ENCODE data around the gene SELENOF. TPM values are rescaled to one million over a fixed set of nuclear protein-coding genes. Genes with fewer than 3 reads are reported as not detected.
A peak's percentile ranks its signal among the peaks of the same experiment; 100 is the strongest.

The SELENOF gene
- total and polyA plus RNA-seq, 3 experiments from 2014 or later: 157 to 356 (median 158) TPM

DNA sequence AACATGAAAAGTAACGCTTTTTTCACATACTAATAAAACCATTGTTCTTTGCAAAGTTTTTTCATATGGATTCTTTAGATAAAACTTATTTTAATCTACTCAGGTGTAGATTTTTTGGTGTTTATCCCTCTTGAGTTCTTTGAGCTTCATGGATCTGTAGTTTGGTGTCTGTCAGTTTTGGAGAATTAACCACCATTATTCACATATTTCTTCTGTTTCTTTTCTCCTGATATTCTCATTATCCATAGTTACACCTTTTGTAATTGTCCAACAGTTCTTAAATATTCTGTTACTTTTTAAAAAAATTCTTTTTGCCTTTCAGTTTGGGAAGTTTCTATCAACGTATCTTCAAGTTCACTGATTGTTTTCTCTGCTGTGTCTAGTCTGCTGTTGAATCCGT lies 19.1 kb upstream of the SELENOF start:
- POLR2A ChIA-PET: interaction anchor here (0.6 kb wide), 1 partner anchor 20 kb away, joined by 3 read pairs; no protein-coding TSS in a partner anchor
- Mint-ChIP-seq H3K27ac (peak overlapping the region in 1 of 8 donors; percentile 61), H3K4me1 (peaks cover 11 to 27% (median 16%) of the 10 kb centered on the region in 3 donors), H3K27me3 (no peaks in the 10 kb centered on the region), H3K36me3 (no peaks in the 10 kb centered on the region), H3K9me3 (no peaks in the 10 kb centered on the region), H3K4me3 (no peak overlapping the region)
- Histone ChIP-seq H3K4me3 (ENCODE audit: low read length) (no peak overlapping the region), H3K27ac (ENCODE audit: low read depth, low read length) (no peak overlapping the region), H3K4me1 (ENCODE audit: insufficient read depth, low read length) (no peaks in the 10 kb centered on the region), H3K36me3 (ENCODE audit: insufficient read depth, low read length) (no peaks in the 10 kb centered on the region), H3K9me3 (ENCODE audit: low read length) (no peaks in the 10 kb centered on the region), H3K27me3 (ENCODE audit: insufficient read depth, low read length, poor library complexity, severe bottlenecking) (no peaks in the 10 kb centered on the region)
- CTCF ChIA-PET: no interaction called here
- DNase-seq: no peak

DNA sequence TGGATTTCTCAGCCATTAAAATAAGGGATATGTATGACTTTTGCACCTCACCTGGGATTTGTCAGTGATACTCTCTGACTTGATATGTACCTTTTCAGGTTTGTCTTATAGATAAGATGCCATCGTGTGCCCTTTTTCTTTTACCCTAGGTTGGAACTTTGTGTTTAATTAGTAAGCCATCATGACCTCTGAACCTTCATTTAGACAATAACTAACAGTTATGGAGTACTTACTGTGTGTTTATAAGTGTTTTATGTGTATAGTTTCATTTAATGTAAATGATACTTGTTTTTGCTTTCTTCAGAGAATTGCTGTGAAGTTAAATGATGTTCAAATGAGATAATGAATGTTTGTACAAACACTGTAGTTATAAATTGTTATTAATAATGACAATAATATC lies 14.9 kb upstream of the SELENOF start:
- no peaks in the 10 kb centered on the region for H3K9me3 ChIP-seq (ENCODE audit: low read length)
- peaks cover 4 to 14% (median 7%) of the 10 kb centered on the region in 5 donors for H3K9me3 Mint-ChIP-seq
- H3K36me3 Mint-ChIP-seq: peaks cover 3 to 19% (median 4%) of the 10 kb centered on the region in 3 donors
- ChIA-PET POLR2A (no interaction called here), CTCF (no interaction called here)
- H3K4me1 Mint-ChIP-seq: peaks cover 14 to 39% (median 26%) of the 10 kb centered on the region in 3 donors
- DNase-seq: no peak
- no peaks in the 10 kb centered on the region for H3K36me3 ChIP-seq (ENCODE audit: insufficient read depth, low read length)
- H3K27ac ChIP-seq (ENCODE audit: low read depth, low read length): no peak overlapping the region
- H3K27me3 Mint-ChIP-seq: no peaks in the 10 kb centered on the region
- H3K4me3 Mint-ChIP-seq: no peak overlapping the region
- H3K4me1 ChIP-seq (ENCODE audit: insufficient read depth, low read length): peaks cover 5% of the 10 kb centered on the region
- peak overlapping the region in 1 of 8 donors; percentile 10 for H3K27ac Mint-ChIP-seq
- no peak overlapping the region for H3K4me3 ChIP-seq (ENCODE audit: low read length)
- H3K27me3 ChIP-seq (ENCODE audit: insufficient read depth, low read length, poor library complexity, severe bottlenecking): no peaks in the 10 kb centered on the region

DNA sequence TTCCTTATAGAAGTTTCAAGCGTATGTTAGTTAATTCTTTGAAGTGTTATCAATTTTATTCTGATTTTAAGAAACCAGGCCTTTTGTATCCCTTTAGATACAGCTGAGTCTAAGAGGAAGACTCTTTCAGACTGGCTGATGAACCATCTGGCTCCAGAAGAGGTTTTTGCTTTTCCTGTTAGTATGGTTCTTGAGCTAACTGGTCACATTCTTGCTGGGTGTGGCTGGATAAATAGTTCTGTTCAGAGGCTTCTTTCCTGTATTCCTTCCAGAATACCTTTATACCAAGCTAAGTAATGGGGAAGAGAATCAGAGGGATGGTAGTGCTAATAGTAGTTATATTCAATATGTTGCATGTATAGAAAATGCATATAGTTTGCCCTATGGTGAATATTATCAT lies 13.0 kb upstream of the SELENOF start:
- Histone ChIP-seq H3K27ac (ENCODE audit: low read depth, low read length) (no peak overlapping the region), H3K4me1 (ENCODE audit: insufficient read depth, low read length) (peaks cover 5% of the 10 kb centered on the region), H3K4me3 (ENCODE audit: low read length) (no peak overlapping the region), H3K27me3 (ENCODE audit: insufficient read depth, low read length, poor library complexity, severe bottlenecking) (no peaks in the 10 kb centered on the region), H3K36me3 (ENCODE audit: insufficient read depth, low read length) (no peaks in the 10 kb centered on the region), H3K9me3 (ENCODE audit: low read length) (no peaks in the 10 kb centered on the region)
- H3K36me3 Mint-ChIP-seq: peaks cover 5 to 32% (median 7%) of the 10 kb centered on the region in 3 donors
- no peaks in the 10 kb centered on the region for H3K27me3 Mint-ChIP-seq
- peaks cover 8 to 32% (median 19%) of the 10 kb centered on the region in 3 donors for H3K4me1 Mint-ChIP-seq
- CTCF ChIA-PET: no interaction called here
- H3K9me3 Mint-ChIP-seq: peaks cover 12 to 24% (median 14%) of the 10 kb centered on the region in 5 donors
- no peak overlapping the region for H3K4me3 Mint-ChIP-seq
- no peak overlapping the region for H3K27ac Mint-ChIP-seq
- no peak for DNase-seq
- POLR2A ChIA-PET: no interaction called here

DNA sequence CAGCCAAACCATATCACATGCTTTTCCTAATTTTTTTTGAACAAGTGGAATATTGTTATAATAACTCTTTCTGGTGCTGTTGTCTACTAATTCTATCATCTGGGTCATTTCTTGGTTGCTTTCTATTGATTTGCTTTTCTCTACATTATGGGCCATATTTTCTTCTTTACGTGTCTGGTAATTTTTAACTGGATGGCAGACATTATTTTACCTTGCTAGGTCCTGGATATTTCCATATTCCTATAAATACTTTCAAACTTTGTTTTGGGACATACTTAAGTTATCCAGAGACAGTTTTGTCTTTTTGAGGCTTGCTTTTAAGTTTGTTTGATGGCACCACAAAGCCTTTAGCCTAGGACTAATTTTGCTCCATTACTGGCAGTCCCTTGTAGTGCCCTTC lies 11.8 kb upstream of the SELENOF start:
- no peak for DNase-seq
- CTCF ChIA-PET: no interaction called here
- H3K27ac Mint-ChIP-seq: no peak overlapping the region

DNA sequence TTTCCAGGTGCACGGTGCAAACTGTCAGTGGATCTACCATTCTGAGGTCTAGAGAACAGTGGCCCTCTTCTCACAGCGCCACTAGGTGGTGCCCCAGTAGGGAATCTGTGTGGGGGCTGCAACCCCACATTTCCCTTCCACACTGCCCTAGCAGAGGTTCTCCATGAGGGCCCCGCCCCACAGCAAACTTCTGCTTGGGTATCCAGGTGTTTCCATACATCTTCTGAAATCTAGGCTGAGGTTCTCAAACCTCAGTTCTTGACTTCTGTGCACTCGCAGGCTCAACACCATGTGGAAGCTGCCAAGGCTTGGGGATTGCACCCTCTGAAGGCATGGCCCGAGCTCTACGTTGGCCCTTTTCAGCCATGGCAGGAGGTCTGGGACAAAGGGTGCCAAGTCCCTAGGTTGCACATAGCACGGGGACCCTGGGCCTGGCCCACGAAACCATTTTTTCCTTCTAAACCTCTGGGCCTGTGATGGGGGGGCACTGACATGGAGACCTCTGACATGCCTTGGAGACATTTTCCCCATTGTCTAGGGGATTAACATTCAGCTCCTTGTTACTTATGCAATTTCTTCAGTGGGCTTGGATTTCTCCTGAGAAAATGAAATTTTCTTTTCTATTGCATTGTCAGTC lies 10.5 kb upstream of the SELENOF start:
- no peaks in the 10 kb centered on the region for H3K36me3 ChIP-seq (ENCODE audit: insufficient read depth, low read length)
- Mint-ChIP-seq H3K4me3 (no peak overlapping the region), H3K27me3 (no peaks in the 10 kb centered on the region), H3K9me3 (peaks cover 12 to 26% (median 15%) of the 10 kb centered on the region in 5 donors), H3K27ac (no peak overlapping the region), H3K4me1 (peaks cover 8 to 28% (median 19%) of the 10 kb centered on the region in 3 donors), H3K36me3 (peaks cover 7 to 38% (median 7%) of the 10 kb centered on the region in 3 donors)
- peaks cover 8% of the 10 kb centered on the region for H3K4me1 ChIP-seq (ENCODE audit: insufficient read depth, low read length)
- POLR2A ChIA-PET: no interaction called here
- H3K4me3 ChIP-seq (ENCODE audit: low read length): no peak overlapping the region
- CTCF ChIA-PET: no interaction called here
- no peaks in the 10 kb centered on the region for H3K27me3 ChIP-seq (ENCODE audit: insufficient read depth, low read length, poor library complexity, severe bottlenecking)
- H3K9me3 ChIP-seq (ENCODE audit: low read length): no peaks in the 10 kb centered on the region
- no peak overlapping the region for H3K27ac ChIP-seq (ENCODE audit: low read depth, low read length)
- DNase-seq: no peak

More for the DNA sequence above, 11.8 kb upstream of the SELENOF start:
- Mint-ChIP-seq H3K36me3 (peaks cover 7 to 38% (median 7%) of the 10 kb centered on the region in 3 donors), H3K4me1 (peaks cover 8 to 31% (median 19%) of the 10 kb centered on the region in 3 donors), H3K4me3 (no peak overlapping the region), H3K9me3 (peaks cover 12 to 26% (median 15%) of the 10 kb centered on the region in 5 donors), H3K27me3 (no peaks in the 10 kb centered on the region)
- Histone ChIP-seq H3K27ac (ENCODE audit: low read depth, low read length) (no peak overlapping the region), H3K4me1 (ENCODE audit: insufficient read depth, low read length) (peaks cover 5% of the 10 kb centered on the region), H3K27me3 (ENCODE audit: insufficient read depth, low read length, poor library complexity, severe bottlenecking) (no peaks in the 10 kb centered on the region), H3K4me3 (ENCODE audit: low read length) (no peak overlapping the region), H3K36me3 (ENCODE audit: insufficient read depth, low read length) (no peaks in the 10 kb centered on the region), H3K9me3 (ENCODE audit: low read length) (no peaks in the 10 kb centered on the region)
- POLR2A ChIA-PET: no interaction called here

DNA sequence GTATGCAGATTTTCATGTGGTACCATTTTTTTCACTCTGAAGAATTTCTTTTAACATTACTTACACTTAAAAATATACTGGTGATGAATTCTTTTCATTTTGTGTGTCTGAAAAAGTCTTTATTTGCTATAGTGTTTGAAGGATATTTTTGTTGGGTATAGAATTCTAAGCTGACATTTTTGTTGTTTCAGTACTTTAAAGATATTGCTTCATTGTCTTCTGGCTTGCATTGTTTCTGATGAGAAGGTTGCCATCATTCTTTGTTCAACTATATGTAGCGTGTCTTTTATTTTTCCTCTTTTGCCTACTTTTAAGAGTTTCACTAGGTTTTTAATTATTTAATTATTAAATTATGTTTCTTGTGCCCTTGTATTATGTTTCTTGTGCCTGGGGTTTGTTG lies 8.5 kb upstream of the SELENOF start:
- CTCF ChIA-PET: no interaction called here
- H3K27me3 ChIP-seq (ENCODE audit: insufficient read depth, low read length, poor library complexity, severe bottlenecking): no peaks in the 10 kb centered on the region
- H3K9me3 ChIP-seq (ENCODE audit: low read length): no peaks in the 10 kb centered on the region
- no peak for DNase-seq
- H3K4me1 Mint-ChIP-seq: peaks cover 9 to 21% (median 14%) of the 10 kb centered on the region in 3 donors
- H3K27ac Mint-ChIP-seq: no peak overlapping the region
- H3K36me3 ChIP-seq (ENCODE audit: insufficient read depth, low read length): no peaks in the 10 kb centered on the region
- no peak overlapping the region for H3K4me3 ChIP-seq (ENCODE audit: low read length)
- POLR2A ChIA-PET: no interaction called here
- H3K36me3 Mint-ChIP-seq: peaks cover 7 to 38% (median 7%) of the 10 kb centered on the region in 3 donors
- no peak overlapping the region for H3K4me3 Mint-ChIP-seq
- H3K9me3 Mint-ChIP-seq: peaks cover 12 to 26% (median 15%) of the 10 kb centered on the region in 5 donors
- H3K4me1 ChIP-seq (ENCODE audit: insufficient read depth, low read length): peaks cover 8% of the 10 kb centered on the region
- no peak overlapping the region for H3K27ac ChIP-seq (ENCODE audit: low read depth, low read length)
- no peaks in the 10 kb centered on the region for H3K27me3 Mint-ChIP-seq

DNA sequence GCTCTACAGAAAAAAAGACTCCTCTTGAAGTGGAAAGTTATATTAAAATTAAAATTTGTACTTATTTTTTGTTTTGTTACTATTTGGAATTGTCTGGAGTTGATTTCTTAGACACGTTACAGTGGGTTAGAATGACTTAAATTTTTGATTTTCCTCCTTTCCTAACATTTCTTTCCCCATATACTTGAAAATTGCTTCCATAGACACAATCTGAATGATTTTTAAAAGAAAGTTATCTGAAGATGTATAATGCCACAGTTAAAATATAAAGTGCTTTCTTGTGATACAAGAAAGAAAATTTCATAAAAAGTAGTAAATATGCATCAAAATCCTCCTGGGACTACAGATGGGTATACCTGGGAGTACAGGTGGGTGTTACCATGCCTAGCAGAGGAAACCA lies 2.8 kb upstream of the SELENOF start:
- Mint-ChIP-seq H3K4me1 (peaks cover 0 to 31% (median 20%) of the 10 kb centered on the region in 3 donors), H3K27me3 (no peaks in the 10 kb centered on the region), H3K36me3 (peaks cover 0 to 6% (median 4%) of the 10 kb centered on the region in 3 donors), H3K4me3 (peak overlapping the region in 1 of 7 donors; percentile 28), H3K27ac (no peak overlapping the region), H3K9me3 (peaks cover 0 to 3% (median 0%) of the 10 kb centered on the region in 5 donors)
- DNase-seq: no peak
- Histone ChIP-seq H3K27me3 (ENCODE audit: insufficient read depth, low read length, poor library complexity, severe bottlenecking) (no peaks in the 10 kb centered on the region), H3K4me1 (ENCODE audit: insufficient read depth, low read length) (peaks cover 25% of the 10 kb centered on the region), H3K4me3 (ENCODE audit: low read length) (no peak overlapping the region), H3K9me3 (ENCODE audit: low read length) (no peaks in the 10 kb centered on the region), H3K27ac (ENCODE audit: low read depth, low read length) (no peak overlapping the region), H3K36me3 (ENCODE audit: insufficient read depth, low read length) (no peaks in the 10 kb centered on the region)
- CTCF ChIA-PET: interaction anchor here (4.7 kb wide), 1 partner anchor 212 kb away, joined by 24 read pairs; the partner anchor contains the start of gene SH3GLB1
- POLR2A ChIA-PET: no interaction called here

DNA sequence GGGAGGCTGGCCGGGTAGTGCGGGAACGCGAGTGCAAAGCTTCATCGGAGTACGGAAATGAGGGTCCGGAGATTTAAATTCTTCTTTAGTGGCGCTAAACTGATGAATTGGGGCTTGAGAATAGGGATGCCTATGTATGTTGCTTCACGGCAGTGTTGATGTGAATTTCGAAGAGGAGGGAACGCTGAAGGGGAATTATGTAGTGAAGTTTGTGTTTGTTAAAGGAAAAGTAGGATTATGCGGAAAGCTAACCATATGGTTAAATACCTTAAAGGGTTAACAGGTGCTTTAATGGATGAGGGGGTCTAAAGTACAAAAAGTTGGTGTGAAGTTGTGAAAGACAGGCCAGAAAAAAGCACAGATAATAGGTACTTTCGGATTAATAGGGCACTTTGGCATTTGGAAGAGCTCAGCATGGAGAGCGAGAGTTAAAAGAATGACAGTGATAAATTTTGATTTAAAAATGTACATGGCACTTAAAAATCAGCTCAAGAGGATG lies 1.9 kb upstream of the SELENOF start:
- CTCF ChIA-PET: interaction anchor here (4.7 kb wide), 1 partner anchor 211 kb away, joined by 24 read pairs; the partner anchor contains the start of gene SH3GLB1
- no peak overlapping the region for H3K27ac Mint-ChIP-seq
- no peak overlapping the region for H3K4me3 Mint-ChIP-seq
- Histone ChIP-seq H3K27ac (ENCODE audit: low read depth, low read length) (peak overlapping the region; percentile 77), H3K4me1 (ENCODE audit: insufficient read depth, low read length) (peaks cover 33% of the 10 kb centered on the region), H3K4me3 (ENCODE audit: low read length) (peak overlapping the region; percentile 86), H3K36me3 (ENCODE audit: insufficient read depth, low read length) (no peaks in the 10 kb centered on the region), H3K27me3 (ENCODE audit: insufficient read depth, low read length, poor library complexity, severe bottlenecking) (no peaks in the 10 kb centered on the region), H3K9me3 (ENCODE audit: low read length) (no peaks in the 10 kb centered on the region)
- H3K36me3 Mint-ChIP-seq: peaks cover 0 to 10% (median 3%) of the 10 kb centered on the region in 3 donors
- H3K4me1 Mint-ChIP-seq: peaks cover 0 to 41% (median 28%) of the 10 kb centered on the region in 3 donors
- no peaks in the 10 kb centered on the region for H3K9me3 Mint-ChIP-seq
- no peak for DNase-seq
- H3K27me3 Mint-ChIP-seq: no peaks in the 10 kb centered on the region
- POLR2A ChIA-PET: interaction anchor here (3.9 kb wide), 1 partner anchor 211 kb away, joined by 46 read pairs; the partner anchor contains the start of gene SH3GLB1

Data from CD8-positive, alpha-beta memory T cell (primary cell).